HepG2 (cell line): ENCODE results near the gene LBR. TPM values are rescaled to one million over a fixed set of nuclear protein-coding genes. Genes with fewer than 3 reads are reported as not detected.

ENCODE experiments used
- ERF ChIP-seq: IDR thresholded peaks from 2 replicates; pipeline ENCODE4 v1.6.1; 2018; ENCODE audit warnings: missing biosample characterization, missing genetic modification reagents
- ETV5 ChIP-seq: IDR thresholded peaks from 2 replicates; pipeline ENCODE4 v1.6.1; 2018; ENCODE audit warnings: missing biosample characterization, missing genetic modification reagents, inconsistent platforms, borderline replicate concordance
- FOXP1 ChIP-seq, 2 experiments: fragments of 450-650 bp in 1 of 2; IDR thresholded peaks; 2 replicates each; pipeline ENCODE4 v1.6.1; 2017 to 2018; ENCODE audit warnings: antibody characterized with exemption in 1 of 2
- PCBP1 ChIP-seq: fragments of 200-400 bp; formaldehyde crosslinking; IDR thresholded peaks from 2 replicates; pipeline ENCODE4 v1.6.1; 2017; ENCODE audit warnings: mild to moderate bottlenecking, low read depth, low read length, borderline replicate concordance
- SOX5 ChIP-seq: IDR thresholded peaks from 2 replicates; pipeline ENCODE4 v1.6.1; 2016; ENCODE audit warnings: borderline replicate concordance
- TBX3 ChIP-seq: fragments of 450-650 bp; IDR thresholded peaks from 2 replicates; pipeline ENCODE4 v1.6.1; 2017; ENCODE audit warnings: antibody characterized with exemption, mild to moderate bottlenecking, inconsistent platforms, borderline replicate concordance
- ZMAT3 ChIP-seq: sonication (generic); formaldehyde crosslinking; conservative IDR thresholded peaks from 2 replicates; pipeline ENCODE4 v1.7.0; 2021; ENCODE audit warnings: missing genetic modification reagents
- ZNF17 ChIP-seq: sonication (generic); formaldehyde crosslinking; IDR thresholded peaks from 2 replicates; pipeline ENCODE4 v1.5.0; 2020; ENCODE audit warnings: mild to moderate bottlenecking, missing genetic modification reagents
- ZNF678 ChIP-seq: sonication (generic); formaldehyde crosslinking; IDR thresholded peaks from 2 replicates; pipeline ENCODE4 v1.4.0; 2020; ENCODE audit warnings: mild to moderate bottlenecking, missing genetic modification reagents
- ZNF737 ChIP-seq: sonication (generic); formaldehyde crosslinking; IDR thresholded peaks from 2 replicates; pipeline ENCODE4 v1.5.0; 2020; ENCODE audit warnings: missing genetic modification reagents, mild to moderate bottlenecking, borderline replicate concordance
- ZNF772 ChIP-seq: sonication (generic); formaldehyde crosslinking; IDR thresholded peaks from 2 replicates; pipeline ENCODE4 v1.5.0; 2020; ENCODE audit warnings: mild to moderate bottlenecking, missing genetic modification reagents
- polyA plus RNA-seq, 8 experiments: library from polyadenylated mRNA; depleted of rRNA in 3 of 8; stranded (reverse) in 7 of 8; unstranded in 1 of 8; fragments of >200 nt; fragmentation: Illumina TruSeq in 4 of 8; extraction: Trizol in 4 of 8; gene quantifications; 2 replicates each; pipeline versions ENCODE4 v1.2.1 to v1.2.3, GENCODE V29; 2011 to 2016; ENCODE audit warnings: low read depth in 4 of 8, missing spikeins in 1 of 8, mixed read lengths in 1 of 8; ENCODE audit not compliant: insufficient read depth in 1 of 8
- total RNA-seq, 5 experiments: library from RNA; depleted of rRNA; stranded (reverse); fragments of >200 nt; fragmentation: Illumina TruSeq; extraction: Trizol; gene quantifications; 2 replicates each; pipeline ENCODE4 v1.2.3, GENCODE V29; 2016; ENCODE audit warnings: low read depth in 1 of 5
- TF ChIP-seq, protein P1 (sequence below): sonication (generic); formaldehyde crosslinking; IDR thresholded peaks from 2 replicates; pipeline ENCODE4 v1.5.0; 2020; ENCODE audit warnings: mild to moderate bottlenecking, missing genetic modification reagents, borderline replicate concordance
- TF ChIP-seq, protein P2 (sequence below): sonication (generic); formaldehyde crosslinking; IDR thresholded peaks from 2 replicates; pipeline ENCODE4 v1.5.1; 2020; ENCODE audit warnings: mild to moderate bottlenecking, missing genetic modification reagents
- TF ChIP-seq, protein P3 (sequence below): sonication (generic); formaldehyde crosslinking; IDR thresholded peaks from 2 replicates; pipeline ENCODE4 v1.4.0; 2020; ENCODE audit warnings: missing genetic modification reagents, low read depth, mild to moderate bottlenecking, borderline replicate concordance
- TF ChIP-seq, protein P4 (sequence below): sonication (generic); formaldehyde crosslinking; IDR thresholded peaks from 2 replicates; pipeline ENCODE4 v1.5.1; 2020; ENCODE audit warnings: mild to moderate bottlenecking, moderate library complexity, missing genetic modification reagents
- TF ChIP-seq, protein P5 (sequence below): sonication (generic); IDR thresholded peaks from 2 replicates; pipeline ENCODE4 v1.6.1; 2016; ENCODE audit warnings: low read depth, borderline replicate concordance

Gene LBR
- total and polyA plus RNA-seq, 2 of the 13 experiments (the other 11 are each of a cell fraction or from before 2014, with no cell fraction given): 38.9 to 76.7 TPM

DNA sequence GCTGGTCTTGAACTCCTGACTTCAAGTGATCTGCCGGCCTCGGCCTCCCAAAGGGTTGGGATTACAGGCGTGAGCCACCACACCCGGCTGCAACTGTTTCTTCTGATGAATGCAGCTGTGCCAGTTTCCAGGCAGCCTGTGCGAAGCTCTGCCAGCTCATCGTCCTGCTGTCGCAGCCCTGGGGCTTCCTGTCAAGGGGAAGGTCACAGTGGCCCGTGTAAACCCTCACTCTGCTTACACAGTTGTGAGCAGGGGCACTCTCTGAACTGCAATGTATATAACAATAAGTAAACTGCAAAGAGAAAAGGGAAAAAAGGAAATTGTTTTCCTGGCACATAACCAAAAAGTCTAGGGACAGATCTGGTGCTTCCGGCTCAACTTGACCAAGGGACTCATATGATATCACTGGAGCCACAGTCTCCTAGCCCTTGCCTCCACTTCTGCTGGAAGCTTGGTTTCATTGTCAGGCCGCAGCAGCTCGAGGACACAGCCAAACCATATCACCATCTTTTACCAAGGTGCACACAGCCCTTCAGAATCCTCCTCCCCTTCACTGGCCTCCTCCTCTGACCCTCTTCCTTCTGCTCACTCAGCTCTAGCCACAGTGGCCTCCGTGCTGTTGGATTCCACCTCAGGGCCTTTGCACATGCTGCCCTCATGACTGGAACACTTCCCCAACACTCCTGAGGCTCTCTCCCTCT is 22.8 kb upstream of the LBR start (continued):
- TF ChIP-seq, protein P1, sequence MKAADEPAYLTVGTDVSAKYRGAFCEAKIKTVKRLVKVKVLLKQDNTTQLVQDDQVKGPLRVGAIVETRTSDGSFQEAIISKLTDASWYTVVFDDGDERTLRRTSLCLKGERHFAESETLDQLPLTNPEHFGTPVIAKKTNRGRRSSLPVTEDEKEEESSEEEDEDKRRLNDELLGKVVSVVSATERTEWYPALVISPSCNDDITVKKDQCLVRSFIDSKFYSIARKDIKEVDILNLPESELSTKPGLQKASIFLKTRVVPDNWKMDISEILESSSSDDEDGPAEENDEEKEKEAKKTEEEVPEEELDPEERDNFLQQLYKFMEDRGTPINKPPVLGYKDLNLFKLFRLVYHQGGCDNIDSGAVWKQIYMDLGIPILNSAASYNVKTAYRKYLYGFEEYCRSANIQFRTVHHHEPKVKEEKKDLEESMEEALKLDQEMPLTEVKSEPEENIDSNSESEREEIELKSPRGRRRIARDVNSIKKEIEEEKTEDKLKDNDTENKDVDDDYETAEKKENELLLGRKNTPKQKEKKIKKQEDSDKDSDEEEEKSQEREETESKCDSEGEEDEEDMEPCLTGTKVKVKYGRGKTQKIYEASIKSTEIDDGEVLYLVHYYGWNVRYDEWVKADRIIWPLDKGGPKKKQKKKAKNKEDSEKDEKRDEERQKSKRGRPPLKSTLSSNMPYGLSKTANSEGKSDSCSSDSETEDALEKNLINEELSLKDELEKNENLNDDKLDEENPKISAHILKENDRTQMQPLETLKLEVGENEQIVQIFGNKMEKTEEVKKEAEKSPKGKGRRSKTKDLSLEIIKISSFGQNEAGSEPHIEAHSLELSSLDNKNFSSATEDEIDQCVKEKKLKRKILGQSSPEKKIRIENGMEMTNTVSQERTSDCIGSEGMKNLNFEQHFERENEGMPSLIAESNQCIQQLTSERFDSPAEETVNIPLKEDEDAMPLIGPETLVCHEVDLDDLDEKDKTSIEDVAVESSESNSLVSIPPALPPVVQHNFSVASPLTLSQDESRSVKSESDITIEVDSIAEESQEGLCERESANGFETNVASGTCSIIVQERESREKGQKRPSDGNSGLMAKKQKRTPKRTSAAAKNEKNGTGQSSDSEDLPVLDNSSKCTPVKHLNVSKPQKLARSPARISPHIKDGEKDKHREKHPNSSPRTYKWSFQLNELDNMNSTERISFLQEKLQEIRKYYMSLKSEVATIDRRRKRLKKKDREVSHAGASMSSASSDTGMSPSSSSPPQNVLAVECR (CRISPR knock-in tag): peak; percentile 22; the same call in 1 of the 2 replicates
- TF ChIP-seq ZNF737 (CRISPR knock-in tag) (no peak), SOX5 (CRISPR knock-in tag) (peak; percentile 88; the same call in 1 of the 2 replicates), TBX3 (no peak), ETV5 (CRISPR knock-in tag) (peak; percentile 87; the same call in 1 of the 2 replicates), ZNF772 (peak; percentile 82; the same call in 1 of the 2 replicates), FOXP1 (IDR thresholded peaks at IDR 0.05) (no peak), FOXP1 (CRISPR knock-in tag; IDR thresholded peaks at IDR 0.05) (peak; percentile 71), ERF (CRISPR knock-in tag) (peak; percentile 68; the same call in 1 of the 2 replicates), ZMAT3 (CRISPR knock-in tag) (peak; percentile 67; the same call in 1 of the 2 replicates), PCBP1 (no peak), ZNF17 (CRISPR knock-in tag) (no peak), ZNF678 (CRISPR knock-in tag) (no peak)
- TF ChIP-seq, protein P2, sequence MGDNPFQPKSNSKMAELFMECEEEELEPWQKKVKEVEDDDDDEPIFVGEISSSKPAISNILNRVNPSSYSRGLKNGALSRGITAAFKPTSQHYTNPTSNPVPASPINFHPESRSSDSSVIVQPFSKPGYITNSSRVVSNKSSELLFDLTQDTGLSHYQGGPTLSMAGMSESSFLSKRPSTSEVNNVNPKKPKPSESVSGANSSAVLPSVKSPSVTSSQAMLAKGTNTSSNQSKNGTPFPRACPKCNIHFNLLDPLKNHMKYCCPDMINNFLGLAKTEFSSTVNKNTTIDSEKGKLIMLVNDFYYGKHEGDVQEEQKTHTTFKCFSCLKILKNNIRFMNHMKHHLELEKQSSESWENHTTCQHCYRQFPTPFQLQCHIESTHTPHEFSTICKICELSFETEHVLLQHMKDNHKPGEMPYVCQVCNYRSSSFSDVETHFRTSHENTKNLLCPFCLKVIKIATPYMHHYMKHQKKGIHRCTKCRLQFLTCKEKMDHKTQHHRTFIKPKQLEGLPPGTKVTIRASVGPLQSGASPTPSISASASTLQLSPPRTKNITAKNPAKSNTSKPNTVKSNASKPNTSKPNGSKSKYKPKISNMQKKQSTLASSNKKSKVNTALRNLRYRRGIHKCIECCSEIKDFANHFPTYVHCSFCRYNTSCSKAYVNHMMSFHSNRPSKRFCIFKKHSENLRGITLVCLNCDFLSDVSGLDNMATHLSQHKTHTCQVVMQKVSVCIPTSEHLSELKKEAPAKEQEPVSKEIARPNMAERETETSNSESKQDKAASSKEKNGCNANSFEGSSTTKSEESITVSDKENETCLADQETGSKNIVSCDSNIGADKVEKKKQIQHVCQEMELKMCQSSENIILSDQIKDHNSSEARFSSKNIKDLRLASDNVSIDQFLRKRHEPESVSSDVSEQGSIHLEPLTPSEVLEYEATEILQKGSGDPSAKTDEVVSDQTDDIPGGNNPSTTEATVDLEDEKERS (CRISPR knock-in tag): peak; percentile 44; the same call in 1 of the 2 replicates
- TF ChIP-seq, protein P3, sequence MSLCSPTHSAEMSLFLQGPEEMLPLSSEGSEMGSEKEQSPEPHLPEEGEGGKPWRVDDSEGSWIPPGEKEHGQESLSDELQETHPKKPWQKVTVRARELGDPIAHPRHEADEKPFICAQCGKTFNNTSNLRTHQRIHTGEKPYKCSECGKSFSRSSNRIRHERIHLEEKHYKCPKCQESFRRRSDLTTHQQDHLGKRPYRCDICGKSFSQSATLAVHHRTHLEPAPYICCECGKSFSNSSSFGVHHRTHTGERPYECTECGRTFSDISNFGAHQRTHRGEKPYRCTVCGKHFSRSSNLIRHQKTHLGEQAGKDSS: 0 out of 2 replicates have a peak, but pooled peaks have one; percentile 39
- TF ChIP-seq, protein P4, sequence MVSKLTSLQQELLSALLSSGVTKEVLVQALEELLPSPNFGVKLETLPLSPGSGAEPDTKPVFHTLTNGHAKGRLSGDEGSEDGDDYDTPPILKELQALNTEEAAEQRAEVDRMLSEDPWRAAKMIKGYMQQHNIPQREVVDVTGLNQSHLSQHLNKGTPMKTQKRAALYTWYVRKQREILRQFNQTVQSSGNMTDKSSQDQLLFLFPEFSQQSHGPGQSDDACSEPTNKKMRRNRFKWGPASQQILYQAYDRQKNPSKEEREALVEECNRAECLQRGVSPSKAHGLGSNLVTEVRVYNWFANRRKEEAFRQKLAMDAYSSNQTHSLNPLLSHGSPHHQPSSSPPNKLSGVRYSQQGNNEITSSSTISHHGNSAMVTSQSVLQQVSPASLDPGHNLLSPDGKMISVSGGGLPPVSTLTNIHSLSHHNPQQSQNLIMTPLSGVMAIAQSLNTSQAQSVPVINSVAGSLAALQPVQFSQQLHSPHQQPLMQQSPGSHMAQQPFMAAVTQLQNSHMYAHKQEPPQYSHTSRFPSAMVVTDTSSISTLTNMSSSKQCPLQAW: peak; percentile 89
- TF ChIP-seq, protein P5, sequence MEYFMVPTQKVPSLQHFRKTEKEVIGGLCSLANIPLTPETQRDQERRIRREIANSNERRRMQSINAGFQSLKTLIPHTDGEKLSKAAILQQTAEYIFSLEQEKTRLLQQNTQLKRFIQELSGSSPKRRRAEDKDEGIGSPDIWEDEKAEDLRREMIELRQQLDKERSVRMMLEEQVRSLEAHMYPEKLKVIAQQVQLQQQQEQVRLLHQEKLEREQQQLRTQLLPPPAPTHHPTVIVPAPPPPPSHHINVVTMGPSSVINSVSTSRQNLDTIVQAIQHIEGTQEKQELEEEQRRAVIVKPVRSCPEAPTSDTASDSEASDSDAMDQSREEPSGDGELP: peak; percentile 27; the same call in 1 of the 2 replicates
